ENCODE results near the gene CA5A. TPM values are rescaled to one million over a fixed set of nuclear protein-coding genes. Genes with fewer than 3 reads are reported as not detected.
A peak's percentile ranks its signal among the peaks of the same experiment; 100 is the strongest.

CA5A gene
- total and polyA plus RNA-seq, 2 of the 13 experiments (the other 11 are each of a cell fraction or from before 2014, with no cell fraction given): 66.8 to 106 TPM

DNA sequence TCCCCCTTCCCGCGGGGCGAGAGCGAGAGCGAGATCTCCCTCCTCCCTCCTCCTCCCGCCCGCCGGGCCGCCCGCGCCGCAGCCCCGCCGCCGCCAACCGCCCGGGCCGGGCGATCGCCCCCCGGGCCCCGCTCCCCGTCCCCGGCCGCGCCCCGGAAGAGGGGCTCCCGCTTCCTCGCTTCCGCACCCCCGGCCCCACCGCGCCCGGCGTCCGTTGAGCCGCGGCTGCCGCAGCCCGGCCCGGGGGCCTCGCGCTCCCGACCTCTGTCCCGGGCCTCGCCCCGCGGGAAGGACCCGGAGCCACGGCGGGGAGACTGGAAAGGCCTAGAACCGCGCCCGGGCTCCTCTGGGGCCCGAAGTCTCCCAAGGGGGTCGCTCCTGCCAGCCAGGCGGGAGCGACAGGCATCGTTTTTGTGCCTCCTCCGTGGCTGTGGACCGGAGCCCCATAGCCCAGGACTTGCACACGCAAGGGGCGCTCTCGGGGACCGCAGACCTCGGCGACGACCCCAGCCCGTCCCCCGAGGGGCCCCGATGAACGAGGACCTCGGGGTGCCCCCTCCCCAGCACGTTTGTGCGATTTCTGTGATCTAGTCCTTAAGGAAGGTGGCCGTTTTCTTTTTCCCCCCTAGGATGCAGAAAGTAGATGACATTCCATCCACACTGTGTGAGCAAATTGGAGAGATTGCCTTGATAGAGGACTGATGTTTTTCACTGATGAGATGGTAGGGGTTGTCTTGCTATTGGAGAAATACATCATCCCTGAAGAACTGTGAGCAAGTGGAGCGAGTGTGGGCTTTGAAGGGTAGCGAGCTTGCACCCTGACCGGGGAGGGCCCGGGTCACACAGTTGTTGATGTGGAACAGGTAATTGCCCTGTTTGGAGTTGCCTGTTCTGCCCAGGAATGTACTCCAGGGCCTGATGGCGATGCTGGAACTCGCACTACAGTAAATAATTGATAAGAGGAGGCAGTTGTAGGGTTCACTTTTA lies 15.5 kb upstream of the CA5A start (continued):
- TF ChIP-seq, protein P1, sequence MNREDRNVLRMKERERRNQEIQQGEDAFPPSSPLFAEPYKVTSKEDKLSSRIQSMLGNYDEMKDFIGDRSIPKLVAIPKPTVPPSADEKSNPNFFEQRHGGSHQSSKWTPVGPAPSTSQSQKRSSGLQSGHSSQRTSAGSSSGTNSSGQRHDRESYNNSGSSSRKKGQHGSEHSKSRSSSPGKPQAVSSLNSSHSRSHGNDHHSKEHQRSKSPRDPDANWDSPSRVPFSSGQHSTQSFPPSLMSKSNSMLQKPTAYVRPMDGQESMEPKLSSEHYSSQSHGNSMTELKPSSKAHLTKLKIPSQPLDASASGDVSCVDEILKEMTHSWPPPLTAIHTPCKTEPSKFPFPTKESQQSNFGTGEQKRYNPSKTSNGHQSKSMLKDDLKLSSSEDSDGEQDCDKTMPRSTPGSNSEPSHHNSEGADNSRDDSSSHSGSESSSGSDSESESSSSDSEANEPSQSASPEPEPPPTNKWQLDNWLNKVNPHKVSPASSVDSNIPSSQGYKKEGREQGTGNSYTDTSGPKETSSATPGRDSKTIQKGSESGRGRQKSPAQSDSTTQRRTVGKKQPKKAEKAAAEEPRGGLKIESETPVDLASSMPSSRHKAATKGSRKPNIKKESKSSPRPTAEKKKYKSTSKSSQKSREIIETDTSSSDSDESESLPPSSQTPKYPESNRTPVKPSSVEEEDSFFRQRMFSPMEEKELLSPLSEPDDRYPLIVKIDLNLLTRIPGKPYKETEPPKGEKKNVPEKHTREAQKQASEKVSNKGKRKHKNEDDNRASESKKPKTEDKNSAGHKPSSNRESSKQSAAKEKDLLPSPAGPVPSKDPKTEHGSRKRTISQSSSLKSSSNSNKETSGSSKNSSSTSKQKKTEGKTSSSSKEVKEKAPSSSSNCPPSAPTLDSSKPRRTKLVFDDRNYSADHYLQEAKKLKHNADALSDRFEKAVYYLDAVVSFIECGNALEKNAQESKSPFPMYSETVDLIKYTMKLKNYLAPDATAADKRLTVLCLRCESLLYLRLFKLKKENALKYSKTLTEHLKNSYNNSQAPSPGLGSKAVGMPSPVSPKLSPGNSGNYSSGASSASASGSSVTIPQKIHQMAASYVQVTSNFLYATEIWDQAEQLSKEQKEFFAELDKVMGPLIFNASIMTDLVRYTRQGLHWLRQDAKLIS (CRISPR knock-in tag; IDR thresholded peaks at IDR 0.05): no peak
- TF ChIP-seq, protein P2, sequence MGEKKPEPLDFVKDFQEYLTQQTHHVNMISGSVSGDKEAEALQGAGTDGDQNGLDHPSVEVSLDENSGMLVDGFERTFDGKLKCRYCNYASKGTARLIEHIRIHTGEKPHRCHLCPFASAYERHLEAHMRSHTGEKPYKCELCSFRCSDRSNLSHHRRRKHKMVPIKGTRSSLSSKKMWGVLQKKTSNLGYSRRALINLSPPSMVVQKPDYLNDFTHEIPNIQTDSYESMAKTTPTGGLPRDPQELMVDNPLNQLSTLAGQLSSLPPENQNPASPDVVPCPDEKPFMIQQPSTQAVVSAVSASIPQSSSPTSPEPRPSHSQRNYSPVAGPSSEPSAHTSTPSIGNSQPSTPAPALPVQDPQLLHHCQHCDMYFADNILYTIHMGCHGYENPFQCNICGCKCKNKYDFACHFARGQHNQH (CRISPR knock-in tag; IDR thresholded peaks at IDR 0.05): no peak
- TF ChIP-seq ZNF557 (CRISPR knock-in tag; IDR thresholded peaks at IDR 0.05): no peak
- TF ChIP-seq ZNF10 (CRISPR knock-in tag; IDR thresholded peaks at IDR 0.05; ENCODE audit: borderline replicate concordance, low read depth): no peak
- TF ChIP-seq FOSL1 (CRISPR knock-in tag; IDR thresholded peaks at IDR 0.05; ENCODE audit: borderline replicate concordance): no peak
- TF ChIP-seq, protein P3, sequence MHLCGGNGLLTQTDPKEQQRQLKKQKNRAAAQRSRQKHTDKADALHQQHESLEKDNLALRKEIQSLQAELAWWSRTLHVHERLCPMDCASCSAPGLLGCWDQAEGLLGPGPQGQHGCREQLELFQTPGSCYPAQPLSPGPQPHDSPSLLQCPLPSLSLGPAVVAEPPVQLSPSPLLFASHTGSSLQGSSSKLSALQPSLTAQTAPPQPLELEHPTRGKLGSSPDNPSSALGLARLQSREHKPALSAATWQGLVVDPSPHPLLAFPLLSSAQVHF (CRISPR knock-in tag; IDR thresholded peaks at IDR 0.05): no peak
- no peak for TF ChIP-seq ZNF720 (CRISPR knock-in tag; IDR thresholded peaks at IDR 0.05)
- 0 out of 2 replicates have a peak, but pooled peaks have one; percentile 3 for TF ChIP-seq MAZ (IDR thresholded peaks at IDR 0.05; ENCODE audit: borderline replicate concordance, low read depth, low read length)
- TF ChIP-seq MAZ (CRISPR knock-in tag; IDR thresholded peaks at IDR 0.05; ENCODE audit: low read depth): no peak; the same call in 1 of the 2 replicates
- 0 out of 2 replicates have a peak, but pooled peaks have one; percentile 21 for TF ChIP-seq MED13 (CRISPR knock-in tag; IDR thresholded peaks at IDR 0.05)
- peak; percentile 41; the same call in 1 of the 2 replicates for TF ChIP-seq ZNF746 (CRISPR knock-in tag; IDR thresholded peaks at IDR 0.05)
- TF ChIP-seq MEIS2 (CRISPR knock-in tag; IDR thresholded peaks at IDR 0.05): 0 out of 2 replicates have a peak, but pooled peaks have one; percentile 1
- TF ChIP-seq ZNF7 (CRISPR knock-in tag; IDR thresholded peaks at IDR 0.05): no peak
- TF ChIP-seq NRL (CRISPR knock-in tag; IDR thresholded peaks at IDR 0.05; ENCODE audit: borderline replicate concordance): peak; percentile 53; the same call in 1 of the 2 replicates
- peak; percentile 83 for TF ChIP-seq RBFOX2 (IDR thresholded peaks at IDR 0.05; ENCODE audit: low read depth, low read length)
- no peak for TF ChIP-seq NCOA1 (CRISPR knock-in tag; IDR thresholded peaks at IDR 0.05)
- peak; percentile 36 for TF ChIP-seq SALL1 (CRISPR knock-in tag; IDR thresholded peaks at IDR 0.05)
- TF ChIP-seq SMAD9 (CRISPR knock-in tag; IDR thresholded peaks at IDR 0.05): no peak
- 0 out of 2 replicates have a peak, but pooled peaks have one; percentile 5 for TF ChIP-seq ZSCAN21 (CRISPR knock-in tag; IDR thresholded peaks at IDR 0.05; ENCODE audit: borderline replicate concordance)
- no peak for TF ChIP-seq GABPA (IDR thresholded peaks at IDR 0.05; ENCODE audit: low read depth, low read length)
- TF ChIP-seq GABPA (CRISPR knock-in tag; IDR thresholded peaks at IDR 0.05; ENCODE audit: low read depth): no peak
- TF ChIP-seq TAF15 (IDR thresholded peaks at IDR 0.05; ENCODE audit: low read depth, low read length, poor library complexity, severe bottlenecking): no peak
- no peak for TF ChIP-seq ZSCAN30 (CRISPR knock-in tag; IDR thresholded peaks at IDR 0.05)
